SK-N-SH treated with all-trans-retinoic acid at 6 μM for 48 hours (cell line): ENCODE data around the gene LDLRAP1.

Source experiments
- ARNTL ChIP-seq: fragments of 450-650 bp; formaldehyde crosslinking; IDR thresholded peaks from 2 replicates; pipeline ENCODE4 v1.5.0; 2020; ENCODE audit warnings: low read depth, mild to moderate bottlenecking, moderate library complexity, borderline replicate concordance
- BACH2 ChIP-seq: fragments of 250-450 bp; sonication (Bioruptor Pico); IDR thresholded peaks from 2 replicates; pipeline ENCODE4 v1.9.0; 2021; ENCODE audit warnings: mild to moderate bottlenecking, borderline replicate concordance
- CSDC2 ChIP-seq: fragments of 250-450 bp; sonication (Bioruptor Pico); IDR thresholded peaks from 2 replicates; pipeline ENCODE4 v1.5.0; 2020; ENCODE audit warnings: mild to moderate bottlenecking, moderate library complexity
- CSRNP3 ChIP-seq: fragments of 250-450 bp; sonication (Bioruptor Pico); IDR thresholded peaks from 2 replicates; pipeline ENCODE4 v1.5.1; 2021; ENCODE audit warnings: mild to moderate bottlenecking, moderate library complexity
- GLIS3 ChIP-seq: fragments of 250-450 bp; sonication (Bioruptor Pico); IDR thresholded peaks from 2 replicates; pipeline ENCODE4 v1.5.0; 2020; ENCODE audit warnings: mild to moderate bottlenecking, moderate library complexity
- RARB ChIP-seq: fragments of 250-450 bp; sonication (Bioruptor Pico); IDR thresholded peaks from 2 replicates; pipeline ENCODE4 v1.8.0; 2021; ENCODE audit warnings: mild to moderate bottlenecking, moderate library complexity
- SNAI2 ChIP-seq: fragments of 250-450 bp; sonication (Bioruptor Pico); IDR thresholded peaks from 2 replicates; pipeline ENCODE4 v1.5.0; 2020; ENCODE audit warnings: mild to moderate bottlenecking, moderate library complexity
- TCF4 ChIP-seq: fragments of 250-450 bp; sonication (Bioruptor Pico); IDR thresholded peaks from 2 replicates; pipeline ENCODE4 v1.8.0; 2021; ENCODE audit warnings: mild to moderate bottlenecking, moderate library complexity, borderline replicate concordance
- TOX ChIP-seq: fragments of 250-450 bp; sonication (Bioruptor Pico); IDR thresholded peaks from 2 replicates; pipeline ENCODE4 v1.8.0; 2021; ENCODE audit warnings: mild to moderate bottlenecking, moderate library complexity, borderline replicate concordance
- TSHZ2 ChIP-seq: fragments of 250-450 bp; sonication (Bioruptor Pico); IDR thresholded peaks from 2 replicates; pipeline ENCODE4 v1.5.0; 2020; ENCODE audit warnings: mild to moderate bottlenecking, moderate library complexity
- ZFP3 ChIP-seq: fragments of 250-450 bp; sonication (Bioruptor Pico); IDR thresholded peaks from 2 replicates; pipeline ENCODE4 v1.5.0; 2020; ENCODE audit warnings: mild to moderate bottlenecking, moderate library complexity
- ZFP30 ChIP-seq: fragments of 450-650 bp; formaldehyde crosslinking; IDR thresholded peaks from 2 replicates; pipeline ENCODE4 v1.5.0; 2022; ENCODE audit warnings: mild to moderate bottlenecking, moderate library complexity
- TF ChIP-seq, protein P1 (sequence below): fragments of 250-450 bp; sonication (Bioruptor Pico); IDR thresholded peaks from 2 replicates; pipeline ENCODE4 v1.8.0; 2020; ENCODE audit warnings: mild to moderate bottlenecking, moderate library complexity, borderline replicate concordance

DNA sequence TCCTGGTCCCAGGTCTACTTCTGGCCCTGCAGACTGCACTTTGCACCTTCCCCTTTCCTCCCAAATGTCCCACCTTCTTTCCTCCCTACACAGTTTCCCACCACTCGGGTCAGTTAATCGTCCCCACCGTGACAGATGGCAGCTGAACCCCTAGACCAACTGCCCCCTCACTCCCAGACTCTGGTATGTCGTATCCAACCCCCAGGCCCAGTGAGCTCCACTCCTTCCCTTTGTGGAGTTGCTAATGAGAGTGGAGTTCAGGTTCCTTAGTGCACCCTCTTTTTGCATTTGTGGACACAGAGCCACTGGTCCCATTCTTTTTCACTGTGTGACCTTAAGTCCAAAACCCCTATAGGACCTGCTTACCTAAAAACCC, 75.0 kb downstream of the LDLRAP1 start:
- TF ChIP-seq RARB (no peak), ARNTL (CRISPR knock-in tag) (no peak), ZFP30 (CRISPR knock-in tag) (no peak), TCF4 (no peak), CSRNP3 (no peak), CSDC2 (no peak), GLIS3 (CRISPR knock-in tag) (no peak), ZFP3 (CRISPR knock-in tag) (no peak), TSHZ2 (CRISPR knock-in tag) (no peak), SNAI2 (CRISPR knock-in tag) (no peak), TOX (CRISPR knock-in tag) (no peak), BACH2 (no peak)
- TF ChIP-seq, protein P1, sequence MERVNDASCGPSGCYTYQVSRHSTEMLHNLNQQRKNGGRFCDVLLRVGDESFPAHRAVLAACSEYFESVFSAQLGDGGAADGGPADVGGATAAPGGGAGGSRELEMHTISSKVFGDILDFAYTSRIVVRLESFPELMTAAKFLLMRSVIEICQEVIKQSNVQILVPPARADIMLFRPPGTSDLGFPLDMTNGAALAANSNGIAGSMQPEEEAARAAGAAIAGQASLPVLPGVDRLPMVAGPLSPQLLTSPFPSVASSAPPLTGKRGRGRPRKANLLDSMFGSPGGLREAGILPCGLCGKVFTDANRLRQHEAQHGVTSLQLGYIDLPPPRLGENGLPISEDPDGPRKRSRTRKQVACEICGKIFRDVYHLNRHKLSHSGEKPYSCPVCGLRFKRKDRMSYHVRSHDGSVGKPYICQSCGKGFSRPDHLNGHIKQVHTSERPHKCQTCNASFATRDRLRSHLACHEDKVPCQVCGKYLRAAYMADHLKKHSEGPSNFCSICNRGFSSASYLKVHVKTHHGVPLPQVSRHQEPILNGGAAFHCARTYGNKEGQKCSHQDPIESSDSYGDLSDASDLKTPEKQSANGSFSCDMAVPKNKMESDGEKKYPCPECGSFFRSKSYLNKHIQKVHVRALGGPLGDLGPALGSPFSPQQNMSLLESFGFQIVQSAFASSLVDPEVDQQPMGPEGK (CRISPR knock-in tag): no peak
